ENCODE data around the gene GJC1. TPM values are rescaled to one million over a fixed set of nuclear protein-coding genes. Genes with fewer than 3 reads are reported as not detected.

The GJC1 gene
- total RNA-seq, 2 experiments from 2014 or later: not detected

- ChIA-PET CTCF (no interaction called here), POLR2A (no interaction called here)
- no peak for TF ChIP-seq CTCF (IDR thresholded peaks at IDR 0.05)
- Mint-ChIP-seq H3K9me3 (no peaks in the 10 kb centered on the region), H3K4me3 (no peak overlapping the region), H3K4me1 (ENCODE audit: low read depth) (no peaks in the 10 kb centered on the region), H3K36me3 (ENCODE audit: low read depth) (no peaks in the 10 kb centered on the region), H3K27me3 (peaks cover 22% of the 10 kb centered on the region), H3K27ac (no peak overlapping the region)
- Histone ChIP-seq H3K27ac (ENCODE audit: low read depth in 1 of 2, low read length in 2 of 2) (no peak overlapping the region), H3K36me3 (ENCODE audit: insufficient read depth, low read length) (no peaks in the 10 kb centered on the region), H3K9me3 (ENCODE audit: control insufficient read depth in 1 of 2, insufficient read depth in 1 of 2, low read length in 2 of 2) (no peaks in the 10 kb centered on the region), H3K27me3 (ENCODE audit: control insufficient read depth in 1 of 2, insufficient read depth in 2 of 2, low read length in 2 of 2) (peaks cover 8 to 10% of the 10 kb centered on the region in 2 experiments), H3K4me1 (ENCODE audit: insufficient read depth, low read length) (no peaks in the 10 kb centered on the region), H3K4me3 (ENCODE audit: low read length) (no peak overlapping the region)
- DNase-seq (no peak), ATAC-seq (ENCODE audit: poor library complexity) (no peak)
- intact Hi-C loops (cut with DNase I, micrococcal nuclease): no loop called here
Measured at GRCh38 chr17:44768505-44769142, 61.5 kb downstream of the GJC1 start.

- Histone ChIP-seq H3K4me3 (ENCODE audit: low read length) (no peak overlapping the region), H3K27me3 (ENCODE audit: control insufficient read depth in 1 of 2, insufficient read depth in 2 of 2, low read length in 2 of 2) (peaks cover 8 to 10% of the 10 kb centered on the region in 2 experiments), H3K4me1 (ENCODE audit: insufficient read depth, low read length) (no peaks in the 10 kb centered on the region), H3K27ac (ENCODE audit: low read depth in 1 of 2, low read length in 2 of 2) (no peak overlapping the region), H3K9me3 (ENCODE audit: control insufficient read depth in 1 of 2, insufficient read depth in 1 of 2, low read length in 2 of 2) (no peaks in the 10 kb centered on the region), H3K36me3 (ENCODE audit: insufficient read depth, low read length) (no peaks in the 10 kb centered on the region)
- intact Hi-C loops (cut with DNase I, micrococcal nuclease): no loop called here
- no peaks in the 10 kb centered on the region for H3K36me3 Mint-ChIP-seq (ENCODE audit: low read depth)
- TF ChIP-seq CTCF (IDR thresholded peaks at IDR 0.05): no peak
- no peak overlapping the region for H3K4me3 Mint-ChIP-seq
- ATAC-seq (ENCODE audit: poor library complexity) (no peak), DNase-seq (no peak)
- peaks cover 32% of the 10 kb centered on the region for H3K27me3 Mint-ChIP-seq
- ChIA-PET POLR2A (no interaction called here), CTCF (no interaction called here)
- no peaks in the 10 kb centered on the region for H3K9me3 Mint-ChIP-seq
- no peaks in the 10 kb centered on the region for H3K4me1 Mint-ChIP-seq (ENCODE audit: low read depth)
- no peak overlapping the region for H3K27ac Mint-ChIP-seq
Measured at GRCh38 chr17:44767493-44767892, 62.6 kb downstream of the GJC1 start.

- no peak overlapping the region for H3K4me3 Mint-ChIP-seq
- Histone ChIP-seq H3K4me3 (ENCODE audit: low read length) (no peak overlapping the region), H3K27ac (ENCODE audit: low read depth in 1 of 2, low read length in 2 of 2) (no peak overlapping the region), H3K4me1 (ENCODE audit: insufficient read depth, low read length) (no peaks in the 10 kb centered on the region), H3K9me3 (ENCODE audit: control insufficient read depth in 1 of 2, insufficient read depth in 1 of 2, low read length in 2 of 2) (no peaks in the 10 kb centered on the region), H3K27me3 (ENCODE audit: control insufficient read depth in 1 of 2, insufficient read depth in 2 of 2, low read length in 2 of 2) (peaks cover 7 to 8% of the 10 kb centered on the region in 2 experiments), H3K36me3 (ENCODE audit: insufficient read depth, low read length) (no peaks in the 10 kb centered on the region)
- H3K4me1 Mint-ChIP-seq (ENCODE audit: low read depth): no peaks in the 10 kb centered on the region
- H3K27ac Mint-ChIP-seq: no peak overlapping the region
- no peak for TF ChIP-seq CTCF (IDR thresholded peaks at IDR 0.05)
- peaks cover 39% of the 10 kb centered on the region for H3K27me3 Mint-ChIP-seq
- ATAC-seq (ENCODE audit: poor library complexity) (no peak), DNase-seq (no peak)
- ChIA-PET POLR2A (no interaction called here), CTCF (no interaction called here)
- intact Hi-C loops (cut with DNase I, micrococcal nuclease): no loop called here
- H3K36me3 Mint-ChIP-seq (ENCODE audit: low read depth): no peaks in the 10 kb centered on the region
- H3K9me3 Mint-ChIP-seq: no peaks in the 10 kb centered on the region
Measured at GRCh38 chr17:44766409-44767038, 63.6 kb downstream of the GJC1 start.

Measured in CD4-positive, alpha-beta T cell (primary cell).